T-helper 17 cell (primary cell): ENCODE measurements around the gene MVP. TPM values are rescaled to one million over a fixed set of nuclear protein-coding genes. Genes with fewer than 3 reads are reported as not detected.

ENCODE experiments used
- ATAC-seq: fragments of 150-1000 bp; cut with Tn5 transposase; 2 replicates; pipeline ENCODE4 v1.10.0; 2021; ENCODE audit warnings: mild to moderate bottlenecking, moderate library complexity
- DNase-seq, 3 donors: peaks; one replicate each; pipeline versions ENCODE4 v3.0.0 to v3.0.0-alpha.2; 2020 to 2021
- H3K9me3 ChIP-seq: one replicate; pipeline ENCODE4 v1.7.0; 2013; ENCODE audit warnings: low read length, mild to moderate bottlenecking; ENCODE audit not compliant: control insufficient read depth, poor library complexity, severe bottlenecking
- H3K27ac Mint-ChIP-seq: one replicate; pipeline ENCODE4 v1.8.0; 2022; ENCODE audit warnings: mild to moderate bottlenecking, moderate library complexity, mixed read lengths
- H3K27me3 Mint-ChIP-seq: one replicate; pipeline ENCODE4 v1.8.0; 2022; ENCODE audit warnings: mixed read lengths
- H3K36me3 Mint-ChIP-seq: one replicate; pipeline ENCODE4 v1.8.0; 2022; ENCODE audit warnings: low read depth, mixed read lengths
- H3K4me1 Mint-ChIP-seq: one replicate; pipeline ENCODE4 v1.8.0; 2022; ENCODE audit warnings: mild to moderate bottlenecking, mixed read lengths
- H3K4me3 Mint-ChIP-seq: one replicate; pipeline ENCODE4 v1.8.0; 2022; ENCODE audit warnings: mild to moderate bottlenecking, moderate library complexity, mixed read lengths
- total RNA-seq, 4 donors: library from RNA in 2 of 4; stranded (reverse) in 2 of 4; gene quantifications; one replicate each; pipeline ENCODE4 v1.2.3 and lab custom pipeline; 2022 to 2026

The MVP gene
- total RNA-seq, 2 donors from 2014 or later, result 141 to 154 TPM

DNA sequence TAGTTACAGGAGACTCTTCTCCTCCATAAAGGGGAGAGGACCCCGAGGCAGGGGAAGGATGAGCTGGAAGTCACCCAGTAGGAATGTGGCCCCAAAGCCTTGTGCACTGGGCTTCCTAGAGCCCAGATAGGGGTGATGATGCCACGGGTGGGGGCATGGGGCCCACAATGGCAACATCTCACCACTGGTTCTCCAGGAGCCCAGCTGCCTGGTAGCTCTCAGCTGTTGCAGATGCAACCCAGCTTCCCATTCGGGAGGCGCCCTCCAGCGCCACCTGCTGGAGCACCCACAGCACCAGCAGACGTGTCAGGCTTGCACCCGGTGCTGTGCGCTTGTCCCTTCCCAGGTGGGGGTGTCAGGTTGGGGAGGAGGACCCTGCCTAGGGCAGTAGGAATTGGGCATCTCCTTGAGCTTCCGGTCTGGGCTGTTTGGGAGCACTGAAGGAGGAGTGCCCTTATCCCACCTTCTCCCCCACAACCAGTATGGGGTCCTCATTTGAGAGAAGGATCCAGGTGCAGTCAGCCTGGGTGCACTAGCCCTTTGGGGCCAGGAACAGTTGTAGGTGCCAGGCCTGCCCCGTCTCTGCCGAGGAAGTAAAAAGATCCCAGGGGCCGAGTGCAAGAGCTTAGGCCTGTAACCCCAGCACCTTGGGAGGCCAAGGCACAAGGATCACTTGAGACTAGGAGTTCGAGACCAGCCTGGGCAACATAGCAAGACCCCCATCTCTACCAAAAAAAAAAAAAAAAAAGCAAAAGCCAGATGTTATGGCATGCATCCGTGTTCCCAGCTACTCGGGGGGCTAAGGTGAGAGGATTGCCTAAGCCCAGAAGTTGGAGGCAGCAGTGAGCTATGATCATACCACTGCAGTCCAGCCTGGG lies 28.4 kb downstream of the MVP start:
- Mint-ChIP-seq H3K27me3 (no peaks in the 10 kb centered on the region), H3K4me3 (no peak overlapping the region), H3K36me3 (peaks cover 7% of the 10 kb centered on the region), H3K4me1 (peaks cover 10% of the 10 kb centered on the region), H3K27ac (peak overlapping the region; percentile 43)
- DNase-seq, result peak; percentile 64 to 78 (median 71)
- H3K9me3 ChIP-seq, result no peaks in the 10 kb centered on the region
- ATAC-seq, result peak; percentile 95

DNA sequence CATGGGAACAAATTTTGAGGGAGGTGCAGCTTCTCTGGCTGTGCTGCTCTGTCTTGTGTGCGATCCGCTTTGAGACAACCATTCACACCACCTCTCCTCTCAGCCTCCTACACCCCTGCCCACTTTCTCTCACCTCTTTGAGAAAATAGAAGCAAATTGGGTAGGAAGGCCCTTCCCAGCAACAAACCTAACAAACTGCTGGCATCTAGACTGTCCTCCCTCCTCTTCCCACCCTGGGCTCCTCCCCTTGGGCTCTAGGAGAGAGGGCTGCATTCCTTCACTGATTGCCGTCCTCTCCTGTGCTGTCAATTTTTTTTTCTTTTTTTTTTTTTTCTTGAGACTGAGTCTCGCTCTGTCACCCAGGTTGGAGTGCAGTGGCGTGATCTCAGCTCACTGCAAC lies 29.2 kb downstream of the MVP start:
- H3K4me1 Mint-ChIP-seq, result peaks cover 10% of the 10 kb centered on the region
- H3K4me3 Mint-ChIP-seq, result no peak overlapping the region
- DNase-seq (no peak), ATAC-seq (no peak)
- H3K36me3 Mint-ChIP-seq, result peaks cover 7% of the 10 kb centered on the region
- no peak overlapping the region for H3K27ac Mint-ChIP-seq
- no peaks in the 10 kb centered on the region for H3K9me3 ChIP-seq
- no peaks in the 10 kb centered on the region for H3K27me3 Mint-ChIP-seq

DNA sequence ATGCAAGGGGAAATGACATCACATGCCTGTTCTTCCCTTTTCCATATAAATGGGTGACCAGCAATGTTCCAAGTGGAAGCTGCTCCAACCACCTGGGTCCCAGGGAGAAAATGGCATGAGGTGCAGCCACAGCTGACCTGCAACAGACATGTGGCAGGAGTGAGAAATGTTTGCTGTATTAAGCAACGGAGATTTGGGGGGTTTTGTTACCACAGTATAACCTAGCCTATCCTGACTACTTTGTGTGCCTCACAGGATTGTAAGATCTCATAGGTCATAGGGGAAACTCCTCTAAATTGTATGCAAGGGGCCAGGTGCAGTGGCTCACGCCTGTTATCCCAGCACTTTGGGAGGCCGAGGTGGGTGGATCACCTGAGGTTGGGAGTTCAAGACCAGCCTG lies 30.7 kb downstream of the MVP start:
- H3K27ac Mint-ChIP-seq, result no peak overlapping the region

GRCh38 chr16:29852654-29853053 lies 32.4 kb downstream of the MVP start:
- no peaks in the 10 kb centered on the region for H3K27me3 Mint-ChIP-seq
- H3K36me3 Mint-ChIP-seq, result no peaks in the 10 kb centered on the region
- H3K9me3 ChIP-seq, result no peaks in the 10 kb centered on the region
- no peak overlapping the region for H3K4me3 Mint-ChIP-seq
- H3K27ac Mint-ChIP-seq, result no peak overlapping the region
- H3K4me1 Mint-ChIP-seq, result peaks cover 7% of the 10 kb centered on the region
- ATAC-seq (no peak), DNase-seq (no peak)

More for the DNA sequence above, 30.7 kb downstream of the MVP start:
- Mint-ChIP-seq H3K27me3 (no peaks in the 10 kb centered on the region), H3K4me1 (peaks cover 7% of the 10 kb centered on the region), H3K36me3 (peaks cover 2% of the 10 kb centered on the region), H3K4me3 (no peak overlapping the region)
- ATAC-seq, result no peak
- no peaks in the 10 kb centered on the region for H3K9me3 ChIP-seq
- no peak for DNase-seq

DNA sequence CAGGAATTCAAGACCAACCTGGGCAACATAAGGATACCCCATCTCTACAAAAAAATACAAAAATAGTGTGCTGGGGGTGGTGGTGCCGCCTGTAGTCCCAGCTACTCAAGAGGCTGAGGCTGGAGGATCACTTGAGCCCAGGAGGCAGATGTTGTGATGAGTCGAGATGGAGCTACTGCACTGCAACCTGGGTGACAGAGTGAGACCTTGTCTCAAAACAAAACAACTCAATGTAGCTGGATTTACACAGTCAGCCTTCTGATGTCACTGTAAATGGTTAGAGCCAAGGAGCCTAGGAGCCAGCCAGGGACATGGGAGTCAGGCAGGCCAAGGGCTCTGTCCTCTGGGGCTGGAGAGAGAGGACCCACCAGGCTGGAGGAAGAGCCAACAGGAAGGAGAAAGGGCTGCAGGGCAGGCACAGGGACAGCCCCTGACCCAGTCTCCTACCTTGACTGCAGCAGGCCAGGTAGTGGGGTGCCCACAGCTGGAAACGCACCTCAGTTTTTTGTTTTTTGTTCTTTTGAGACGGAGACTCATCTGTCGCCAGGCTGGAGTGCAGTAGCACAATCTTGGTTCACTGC lies 34.3 kb downstream of the MVP start:
- Mint-ChIP-seq H3K4me1 (peaks cover 8% of the 10 kb centered on the region), H3K27me3 (no peaks in the 10 kb centered on the region), H3K36me3 (peaks cover 6% of the 10 kb centered on the region), H3K4me3 (no peak overlapping the region), H3K27ac (no peak overlapping the region)
- H3K9me3 ChIP-seq, result no peaks in the 10 kb centered on the region
- ATAC-seq, result no peak
- DNase-seq, result no peak

DNA sequence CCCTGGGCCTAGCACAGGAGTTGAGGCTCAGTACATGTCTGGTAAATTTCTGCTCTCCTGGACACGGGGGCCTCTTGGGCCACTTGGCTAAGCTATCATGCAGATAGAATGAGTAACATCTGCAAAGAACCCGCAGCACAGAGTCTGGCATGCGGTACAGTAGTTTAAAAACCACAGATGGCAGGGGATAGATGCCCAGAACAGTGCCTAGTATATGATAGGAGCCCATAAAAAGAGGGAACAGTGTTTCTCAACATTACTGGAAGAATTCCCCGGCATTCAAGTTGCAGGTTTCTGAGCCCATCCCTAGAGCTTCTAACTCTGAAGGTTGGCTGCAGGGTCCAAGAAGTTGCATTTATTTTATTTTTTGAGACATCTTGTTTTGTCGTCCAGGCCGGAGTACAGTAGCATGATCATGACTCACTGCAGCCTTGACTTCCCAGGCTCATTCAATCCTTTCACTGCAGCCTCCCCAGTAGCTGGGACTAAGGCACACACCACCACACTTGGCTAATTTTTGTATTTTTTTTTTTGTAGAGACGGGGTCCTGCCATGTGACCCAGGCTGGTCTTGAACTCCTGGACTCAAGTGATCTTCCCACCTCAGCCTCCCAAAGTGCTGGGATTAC lies 37.0 kb downstream of the MVP start:
- no peaks in the 10 kb centered on the region for H3K9me3 ChIP-seq
- peaks cover 13% of the 10 kb centered on the region for H3K4me1 Mint-ChIP-seq
- H3K36me3 Mint-ChIP-seq, result peaks cover 8% of the 10 kb centered on the region
- H3K27me3 Mint-ChIP-seq, result no peaks in the 10 kb centered on the region
- no peak for DNase-seq
- peak overlapping the region; percentile 8 for H3K27ac Mint-ChIP-seq
- ATAC-seq, result no peak
- no peak overlapping the region for H3K4me3 Mint-ChIP-seq

- peak overlapping the region; percentile 22 for H3K4me3 Mint-ChIP-seq
- DNase-seq, result no peak
- no peaks in the 10 kb centered on the region for H3K27me3 Mint-ChIP-seq
- peaks cover 10% of the 10 kb centered on the region for H3K36me3 Mint-ChIP-seq
- H3K27ac Mint-ChIP-seq, result peak overlapping the region; percentile 62
- H3K4me1 Mint-ChIP-seq, result peaks cover 19% of the 10 kb centered on the region
- no peak for ATAC-seq
- H3K9me3 ChIP-seq, result no peaks in the 10 kb centered on the region
Measured at GRCh38 chr16:29858149-29858849, 38.0 kb downstream of the MVP start.

- Mint-ChIP-seq H3K27ac (peak overlapping the region; percentile 62), H3K4me1 (peaks cover 23% of the 10 kb centered on the region), H3K4me3 (no peak overlapping the region), H3K27me3 (no peaks in the 10 kb centered on the region), H3K36me3 (peaks cover 10% of the 10 kb centered on the region)
- DNase-seq, result no peak
- no peak for ATAC-seq
- no peaks in the 10 kb centered on the region for H3K9me3 ChIP-seq
Measured at GRCh38 chr16:29858974-29859373, 38.7 kb downstream of the MVP start.

- no peak overlapping the region for H3K4me3 Mint-ChIP-seq
- no peaks in the 10 kb centered on the region for H3K27me3 Mint-ChIP-seq
- peak overlapping the region; percentile 49 for H3K27ac Mint-ChIP-seq
- no peak for DNase-seq
- H3K36me3 Mint-ChIP-seq, result peaks cover 10% of the 10 kb centered on the region
- H3K4me1 Mint-ChIP-seq, result peaks cover 23% of the 10 kb centered on the region
- no peaks in the 10 kb centered on the region for H3K9me3 ChIP-seq
- ATAC-seq, result no peak
Measured at GRCh38 chr16:29860218-29860617, 40.0 kb downstream of the MVP start.

DNA sequence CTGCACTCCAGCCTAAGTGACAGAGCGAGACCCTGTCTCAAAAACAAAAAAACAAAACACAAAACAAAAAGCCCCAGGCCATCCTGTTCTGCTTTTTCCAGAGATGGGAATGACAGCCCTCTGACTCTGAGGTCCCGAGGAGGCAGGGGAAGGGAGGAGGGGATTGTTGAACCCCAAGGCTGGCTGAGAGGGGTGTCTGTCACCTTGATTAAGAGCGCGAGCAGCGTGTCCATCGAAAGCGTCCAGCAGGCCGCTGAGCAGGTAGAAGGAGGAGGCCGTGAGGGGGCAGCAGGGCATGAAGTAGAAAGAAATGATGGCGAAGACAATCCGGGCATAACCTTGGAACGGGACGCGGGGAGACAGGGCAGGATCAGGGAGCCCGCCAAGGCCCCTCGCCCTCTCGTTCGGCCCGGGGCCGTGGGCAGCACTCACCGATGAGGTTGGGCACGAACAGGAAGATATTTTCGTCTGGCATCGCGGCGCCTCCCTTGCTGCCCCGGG lies 42.2 kb downstream of the MVP start:
- Mint-ChIP-seq H3K4me1 (peaks cover 23% of the 10 kb centered on the region), H3K36me3 (peaks cover 10% of the 10 kb centered on the region), H3K27me3 (no peaks in the 10 kb centered on the region), H3K27ac (peak overlapping the region; percentile 97), H3K4me3 (peak overlapping the region; percentile 96)
- no peak for DNase-seq
- no peak for ATAC-seq
- H3K9me3 ChIP-seq, result no peaks in the 10 kb centered on the region

DNA sequence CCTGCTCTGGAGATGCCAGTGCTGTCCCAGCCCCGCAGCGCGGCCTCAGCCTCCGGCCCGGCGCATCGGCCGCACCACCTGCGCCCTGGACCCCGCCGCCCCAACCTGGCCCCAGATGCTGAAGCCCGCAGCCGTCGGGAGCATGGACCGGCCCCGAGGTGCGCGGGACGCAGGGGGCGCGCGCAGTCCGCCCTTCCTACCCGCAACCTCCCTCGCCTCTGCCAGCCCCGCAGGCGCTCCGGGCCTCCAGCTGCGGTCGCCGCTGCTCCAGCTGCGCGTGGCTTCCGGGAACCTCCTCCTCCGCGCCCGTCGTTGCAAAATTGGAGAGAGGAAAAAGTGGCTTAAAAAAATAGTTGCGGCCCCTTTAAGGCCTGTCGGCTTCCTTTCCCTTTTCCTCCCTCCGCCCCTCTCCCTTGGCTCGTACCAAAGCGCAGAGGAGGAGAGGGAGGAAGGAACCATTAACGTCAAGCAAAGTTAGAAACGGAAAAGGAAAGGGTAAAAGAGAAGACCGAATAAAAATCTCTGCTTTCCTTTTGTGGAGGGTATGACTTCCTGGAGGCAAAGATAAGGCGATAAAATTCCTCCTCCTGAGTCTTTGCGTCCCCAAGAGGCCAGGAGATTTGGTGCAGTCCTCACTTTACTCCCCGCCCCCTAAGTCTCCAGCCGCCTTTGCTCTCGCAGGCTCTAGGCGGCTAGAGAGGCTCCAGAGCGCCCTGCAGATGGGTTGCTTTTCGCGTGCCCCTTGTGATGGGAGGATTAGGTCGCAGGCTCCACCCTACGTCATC lies 42.8 kb downstream of the MVP start, which contains the start of gene CDIPT:
TSS of gene CDIPT (minus strand) at position 343 of the 785 bp plus-strand sequence. CDS start 369 bp downstream, outside the sequence.
- Mint-ChIP-seq H3K4me3 (peak within 1 kb of the TSS; percentile 96), H3K27me3 (no peaks in the 10 kb centered on the region), H3K4me1 (peaks cover 26% of the 10 kb centered on the region), H3K27ac (peak within 1 kb of the TSS; percentile 97), H3K36me3 (peaks cover 10% of the 10 kb centered on the region)
- no peaks in the 10 kb centered on the region for H3K9me3 ChIP-seq
- DNase-seq (peak; percentile 80 to 89 (median 86)), ATAC-seq (peak; percentile 99)

DNA sequence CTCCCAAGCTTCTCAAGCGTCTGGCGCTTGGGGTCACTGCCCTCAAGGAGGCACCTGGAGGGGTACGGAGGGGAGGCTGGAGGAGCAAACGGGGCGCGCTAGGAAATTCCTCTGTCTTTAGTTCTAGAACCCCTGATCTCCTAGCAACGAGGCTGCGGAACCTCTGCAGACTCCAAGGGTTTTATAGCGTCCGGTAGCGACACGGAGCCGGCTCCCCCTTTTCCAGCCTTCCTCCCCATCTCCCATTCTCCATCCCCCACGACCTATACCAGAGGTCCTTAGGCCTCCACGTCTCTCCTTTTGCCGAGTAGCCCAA lies 43.4 kb downstream of the MVP start:
- Mint-ChIP-seq H3K27me3 (no peaks in the 10 kb centered on the region), H3K4me1 (peaks cover 24% of the 10 kb centered on the region), H3K27ac (peak overlapping the region; percentile 97), H3K36me3 (peaks cover 8% of the 10 kb centered on the region), H3K4me3 (peak overlapping the region; percentile 96)
- H3K9me3 ChIP-seq, result no peaks in the 10 kb centered on the region
- ATAC-seq (no peak), DNase-seq (no peak)
